HTR-8/SVneo (cell line): Measurements from ENCODE around the gene RFX7.

ENCODE experiments used
- DNase-seq: peaks from one replicate; pipeline ENCODE4 v3.0.0; 2011; ENCODE audit warnings: low spot score, mixed read lengths; ENCODE audit not compliant: insufficient read length
- FAIRE-seq: peaks from 2 replicates; lab custom pipeline; 2011; peaks lifted over from hg19 to GRCh38; lab: Jason Lieb, UNC

RFX7 gene

GRCh38 chr15:56244811-56245576 lies 1.3 kb upstream of the RFX7 start:
- DNase-seq: no peak
- no peak for FAIRE-seq

- FAIRE-seq: peak; percentile 28
- DNase-seq: peak; percentile 65
These were observed 545 bp upstream of the RFX7 start for GRCh38 chr15:56244038-56244810.

GRCh38 chr15:56242576-56243162 lies 1.0 kb downstream of the RFX7 start:
- FAIRE-seq: no peak

GRCh38 chr15:56241374-56242105 lies 2.1 kb downstream of the RFX7 start:
- no peak for FAIRE-seq
- no peak for DNase-seq

More at GRCh38 chr15:56242576-56243162, 1.0 kb downstream of the RFX7 start:
- no peak for DNase-seq

GRCh38 chr15:56240390-56240789 lies 3.3 kb downstream of the RFX7 start:
- FAIRE-seq: no peak
- DNase-seq: no peak

- no peak for FAIRE-seq
- DNase-seq: no peak
These were observed 7.5 kb downstream of the RFX7 start for GRCh38 chr15:56236197-56236596.

- DNase-seq: no peak
These were observed 8.9 kb downstream of the RFX7 start for GRCh38 chr15:56234804-56235203.

GRCh38 chr15:56233549-56233948 lies 10.1 kb downstream of the RFX7 start:
- FAIRE-seq (no peak), DNase-seq (no peak)

More at GRCh38 chr15:56234804-56235203, 8.9 kb downstream of the RFX7 start:
- FAIRE-seq: no peak

- no peak for DNase-seq
- FAIRE-seq: no peak
These were observed 11.6 kb downstream of the RFX7 start for GRCh38 chr15:56232058-56232457.

- DNase-seq (no peak), FAIRE-seq (no peak)
These were observed 14.8 kb downstream of the RFX7 start for GRCh38 chr15:56228854-56229253.

GRCh38 chr15:56228352-56228751 lies 15.3 kb downstream of the RFX7 start:
- FAIRE-seq (no peak), DNase-seq (no peak)

GRCh38 chr15:56227780-56228179 lies 15.9 kb downstream of the RFX7 start:
- no peak for DNase-seq
- no peak for FAIRE-seq

GRCh38 chr15:56227306-56227705 lies 16.4 kb downstream of the RFX7 start:
- DNase-seq (no peak), FAIRE-seq (no peak)

- DNase-seq (no peak), FAIRE-seq (no peak)
These were observed 18.2 kb downstream of the RFX7 start for GRCh38 chr15:56225520-56225919.

GRCh38 chr15:56222302-56222701 lies 21.4 kb downstream of the RFX7 start:
- DNase-seq (no peak), FAIRE-seq (no peak)

- DNase-seq (no peak), FAIRE-seq (no peak)
These were observed 26.3 kb downstream of the RFX7 start for GRCh38 chr15:56217341-56217740.

- FAIRE-seq: no peak
- no peak for DNase-seq
These were observed 27.9 kb downstream of the RFX7 start for GRCh38 chr15:56215769-56216168.

GRCh38 chr15:56211960-56212550 lies 31.6 kb downstream of the RFX7 start:
- DNase-seq: no peak
- FAIRE-seq: no peak

GRCh38 chr15:56211064-56211463 lies 32.6 kb downstream of the RFX7 start:
- FAIRE-seq (no peak), DNase-seq (no peak)

GRCh38 chr15:56208641-56209155 lies 35.0 kb downstream of the RFX7 start:
- no peak for FAIRE-seq
- no peak for DNase-seq
